Measurements from ENCODE around the gene LYRM9.

The LYRM9 gene

DNA sequence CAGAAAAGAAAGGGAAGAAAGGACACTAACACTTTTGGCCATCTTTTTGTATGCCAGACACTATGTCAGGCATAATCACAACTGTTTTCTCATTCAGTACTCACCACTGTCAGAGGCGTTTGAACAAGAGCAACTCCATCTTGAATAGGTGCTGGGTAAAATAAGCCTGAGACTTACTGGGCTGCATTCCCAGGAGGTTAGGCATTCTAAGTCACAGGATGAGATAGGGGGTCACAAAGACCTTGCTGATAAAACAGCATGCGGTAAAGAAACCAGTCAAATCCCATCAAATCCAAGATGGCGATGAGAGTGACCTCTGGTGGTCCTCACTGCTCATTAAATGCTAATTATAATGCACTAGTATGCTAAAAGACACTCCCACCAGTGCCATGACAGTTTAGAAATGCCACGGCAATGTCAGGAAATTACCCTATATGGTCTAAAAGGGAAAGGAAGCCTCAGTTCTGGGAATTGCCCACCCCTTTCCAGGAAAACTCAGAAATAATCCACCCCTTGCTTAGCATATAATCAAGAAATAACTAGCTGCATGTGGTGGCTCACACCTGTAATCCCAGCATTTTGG is 14.9 kb upstream of the LYRM9 start:
- in situ Hi-C loops (cut with HindIII; ENCODE audit: low sequenced_read_pairs), result no loop called here
- no peak for DNase-seq (ENCODE audit: low read depth, low spot score)
- TF ChIP-seq, protein P1, sequence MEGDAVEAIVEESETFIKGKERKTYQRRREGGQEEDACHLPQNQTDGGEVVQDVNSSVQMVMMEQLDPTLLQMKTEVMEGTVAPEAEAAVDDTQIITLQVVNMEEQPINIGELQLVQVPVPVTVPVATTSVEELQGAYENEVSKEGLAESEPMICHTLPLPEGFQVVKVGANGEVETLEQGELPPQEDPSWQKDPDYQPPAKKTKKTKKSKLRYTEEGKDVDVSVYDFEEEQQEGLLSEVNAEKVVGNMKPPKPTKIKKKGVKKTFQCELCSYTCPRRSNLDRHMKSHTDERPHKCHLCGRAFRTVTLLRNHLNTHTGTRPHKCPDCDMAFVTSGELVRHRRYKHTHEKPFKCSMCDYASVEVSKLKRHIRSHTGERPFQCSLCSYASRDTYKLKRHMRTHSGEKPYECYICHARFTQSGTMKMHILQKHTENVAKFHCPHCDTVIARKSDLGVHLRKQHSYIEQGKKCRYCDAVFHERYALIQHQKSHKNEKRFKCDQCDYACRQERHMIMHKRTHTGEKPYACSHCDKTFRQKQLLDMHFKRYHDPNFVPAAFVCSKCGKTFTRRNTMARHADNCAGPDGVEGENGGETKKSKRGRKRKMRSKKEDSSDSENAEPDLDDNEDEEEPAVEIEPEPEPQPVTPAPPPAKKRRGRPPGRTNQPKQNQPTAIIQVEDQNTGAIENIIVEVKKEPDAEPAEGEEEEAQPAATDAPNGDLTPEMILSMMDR (IDR thresholded peaks at IDR 0.05; ENCODE audit: low read depth, low read length), result no peak
- H3K4me3 ChIP-seq (ENCODE audit: low read depth, low read length), result no peak overlapping the region

DNA sequence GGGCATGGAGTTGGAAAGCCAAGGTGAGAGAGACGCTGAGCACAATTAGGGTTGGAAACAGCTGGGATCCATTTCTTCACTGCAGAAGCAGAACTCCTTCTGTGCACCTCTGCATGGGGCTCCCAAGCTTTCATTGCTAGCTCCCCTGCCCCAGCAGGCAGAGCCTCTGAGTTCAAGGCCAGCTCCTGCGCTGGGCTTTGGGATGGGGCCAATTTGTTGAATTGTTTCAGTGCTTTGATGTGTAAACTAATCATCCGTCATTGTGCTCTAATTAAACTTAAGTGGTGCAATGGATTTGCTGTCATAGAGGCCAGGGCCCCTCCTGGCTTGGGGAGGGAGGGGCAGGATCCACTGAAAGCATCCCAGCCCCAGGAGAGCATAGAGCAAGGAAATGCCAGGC is 13.5 kb upstream of the LYRM9 start:
- TF ChIP-seq, protein P1 (IDR thresholded peaks at IDR 0.05; ENCODE audit: low read depth, low read length), result no peak
- DNase-seq (ENCODE audit: low read depth, low spot score), result no peak
- H3K4me3 ChIP-seq (ENCODE audit: low read depth, low read length), result no peak overlapping the region
- in situ Hi-C loops (cut with HindIII; ENCODE audit: low sequenced_read_pairs), result no loop called here

- DNase-seq (ENCODE audit: low read depth, low spot score), result no peak
- TF ChIP-seq, protein P1 (IDR thresholded peaks at IDR 0.05; ENCODE audit: low read depth, low read length), result no peak
- in situ Hi-C loops (cut with HindIII; ENCODE audit: low sequenced_read_pairs), result no loop called here
Measured at GRCh38 chr17:27906226-27906580, 13.0 kb upstream of the LYRM9 start.

DNA sequence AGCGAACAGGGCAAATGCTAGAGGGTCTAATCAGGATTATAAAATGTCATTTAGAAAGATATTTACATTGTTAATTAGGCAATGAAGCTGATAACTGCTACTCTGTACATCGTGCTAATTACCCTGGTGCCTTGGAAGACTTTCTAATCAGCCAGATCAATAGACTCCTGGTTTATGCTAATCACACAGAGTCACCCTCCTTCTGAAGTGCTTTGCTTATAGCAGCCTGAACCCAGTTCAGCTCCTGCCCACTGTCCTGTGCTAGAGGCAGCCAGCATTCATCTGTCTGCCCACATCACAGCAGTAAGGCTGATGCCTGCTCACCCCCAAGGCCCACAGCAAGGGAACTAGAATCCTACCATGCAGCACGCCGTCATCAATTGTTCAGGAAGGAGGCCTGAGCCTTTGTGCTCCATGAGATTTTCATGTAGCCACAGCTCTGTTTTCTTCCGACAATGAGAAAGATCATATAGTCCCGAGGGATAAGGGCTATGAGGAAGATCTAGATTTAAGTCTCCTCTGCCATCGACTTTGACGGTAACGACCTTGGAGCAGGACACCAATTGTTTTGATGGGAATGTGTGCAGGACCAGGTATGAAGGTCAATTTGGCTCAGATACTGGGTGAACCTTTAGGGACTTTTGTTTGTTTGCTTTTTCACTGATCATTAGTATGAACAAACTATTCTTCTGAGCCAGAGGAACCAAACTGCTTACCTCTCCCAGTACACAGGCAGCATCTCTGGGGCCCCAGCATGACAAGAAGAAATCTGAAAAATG is 12.5 kb upstream of the LYRM9 start:
- no peak overlapping the region for H3K4me3 ChIP-seq (ENCODE audit: low read depth, low read length)
- in situ Hi-C loops (cut with HindIII; ENCODE audit: low sequenced_read_pairs), result no loop called here
- TF ChIP-seq, protein P1 (IDR thresholded peaks at IDR 0.05; ENCODE audit: low read depth, low read length), result no peak
- no peak for DNase-seq (ENCODE audit: low read depth, low spot score)

More at GRCh38 chr17:27906226-27906580, 13.0 kb upstream of the LYRM9 start:
- H3K4me3 ChIP-seq (ENCODE audit: low read depth, low read length), result no peak overlapping the region

GRCh38 chr17:27904534-27905446 is 11.6 kb upstream of the LYRM9 start:
- in situ Hi-C loops (cut with HindIII; ENCODE audit: low sequenced_read_pairs), result no loop called here
- DNase-seq (ENCODE audit: low read depth, low spot score), result no peak
- TF ChIP-seq, protein P1 (IDR thresholded peaks at IDR 0.05; ENCODE audit: low read depth, low read length), result no peak
- H3K4me3 ChIP-seq (ENCODE audit: low read depth, low read length), result no peak overlapping the region

DNA sequence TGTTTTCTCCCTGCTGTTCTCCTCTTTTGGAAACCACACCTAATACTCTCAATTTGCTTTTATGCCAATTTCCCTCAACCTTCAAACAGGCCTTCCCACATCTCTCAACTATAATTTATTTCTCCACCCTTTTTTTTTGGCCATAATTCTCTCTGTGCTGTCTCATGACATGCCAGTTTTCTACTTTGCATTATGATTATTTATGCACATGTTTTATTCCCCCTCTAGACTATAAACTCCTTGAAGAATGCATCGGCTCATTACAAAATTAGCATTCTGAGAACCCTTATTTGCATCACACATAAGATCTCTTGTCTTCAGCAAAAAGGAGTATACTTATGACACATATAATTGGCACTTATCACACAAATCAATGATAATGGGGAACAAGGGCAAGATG is 10.9 kb upstream of the LYRM9 start:
- TF ChIP-seq, protein P1 (IDR thresholded peaks at IDR 0.05; ENCODE audit: low read depth, low read length), result no peak
- in situ Hi-C loops (cut with HindIII; ENCODE audit: low sequenced_read_pairs), result no loop called here
- H3K4me3 ChIP-seq (ENCODE audit: low read depth, low read length), result no peak overlapping the region
- no peak for DNase-seq (ENCODE audit: low read depth, low spot score)

All from astrocyte of the spinal cord (primary cell).